HG02981 (cell line): ENCODE measurements around the gene SLC47A2.
"Not testable (repeated sequence)": the region's sequence is repeated elsewhere in the genome, so short reads cannot be mapped to it uniquely, and the experiment has no call there.

Experiments
- ATAC-seq: cut with Tn5 transposase; IDR thresholded peaks from one replicate; pipeline ENCODE4 v1.9.1; 2021; ENCODE audit warnings: mild to moderate bottlenecking, moderate library complexity; ENCODE audit not compliant: unreplicated experiment

SLC47A2 gene

DNA sequence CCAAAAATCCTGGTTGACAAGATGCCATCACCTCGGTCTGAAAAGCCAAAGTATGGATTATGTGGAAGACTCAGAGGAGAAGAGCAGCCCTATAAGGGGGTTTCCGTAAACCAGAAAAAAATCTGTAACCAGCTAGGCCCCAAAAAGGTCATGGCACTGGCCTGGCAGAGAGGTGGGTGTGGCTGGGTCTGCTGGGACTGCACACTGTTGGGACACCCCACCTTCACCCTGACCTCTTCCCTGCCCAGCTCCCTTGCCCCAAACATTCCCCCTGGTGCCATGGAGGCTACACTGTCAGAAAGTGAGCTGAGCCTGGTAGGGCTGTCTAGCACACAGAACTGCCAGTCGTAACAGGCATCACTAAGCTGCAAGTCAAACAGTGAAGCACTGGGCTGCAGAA lies 6.5 kb downstream of the SLC47A2 start:
- ATAC-seq, result no peak

DNA sequence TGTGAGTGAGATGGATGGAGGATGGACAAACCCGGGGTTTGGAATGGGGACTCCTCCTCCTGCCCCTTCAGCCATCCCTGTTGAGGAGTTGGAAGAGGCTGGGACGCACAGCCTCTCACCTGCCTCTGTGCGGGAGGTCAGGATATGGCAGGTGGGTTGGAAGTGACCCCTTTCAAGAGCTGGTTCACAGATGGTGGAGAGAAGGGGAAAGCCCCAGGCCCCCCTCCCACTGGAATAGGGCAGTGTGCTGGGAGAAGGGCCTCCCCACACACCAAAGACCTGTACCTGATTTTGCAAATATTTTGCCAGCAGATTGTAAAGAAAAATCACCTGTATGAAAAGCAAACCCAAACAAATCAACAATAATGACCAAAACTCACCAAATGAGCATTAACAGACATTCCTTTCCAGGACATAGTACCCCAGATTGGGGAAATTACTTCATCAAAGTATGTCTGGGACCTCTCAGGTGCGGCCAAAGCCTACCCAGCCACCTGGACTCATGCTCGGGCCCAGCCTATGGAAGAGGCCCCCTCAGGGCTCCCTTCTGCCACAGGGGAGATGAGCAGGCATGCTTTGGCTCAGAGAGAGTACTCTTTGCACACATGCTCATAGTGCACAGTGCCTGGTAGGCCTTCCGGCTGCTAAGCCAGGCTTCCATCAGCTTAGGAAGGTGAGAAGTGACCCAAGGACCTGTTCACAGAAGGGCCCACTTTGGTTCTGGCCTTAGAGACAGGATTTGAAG lies 7.8 kb downstream of the SLC47A2 start:
- ATAC-seq, result no peak

DNA sequence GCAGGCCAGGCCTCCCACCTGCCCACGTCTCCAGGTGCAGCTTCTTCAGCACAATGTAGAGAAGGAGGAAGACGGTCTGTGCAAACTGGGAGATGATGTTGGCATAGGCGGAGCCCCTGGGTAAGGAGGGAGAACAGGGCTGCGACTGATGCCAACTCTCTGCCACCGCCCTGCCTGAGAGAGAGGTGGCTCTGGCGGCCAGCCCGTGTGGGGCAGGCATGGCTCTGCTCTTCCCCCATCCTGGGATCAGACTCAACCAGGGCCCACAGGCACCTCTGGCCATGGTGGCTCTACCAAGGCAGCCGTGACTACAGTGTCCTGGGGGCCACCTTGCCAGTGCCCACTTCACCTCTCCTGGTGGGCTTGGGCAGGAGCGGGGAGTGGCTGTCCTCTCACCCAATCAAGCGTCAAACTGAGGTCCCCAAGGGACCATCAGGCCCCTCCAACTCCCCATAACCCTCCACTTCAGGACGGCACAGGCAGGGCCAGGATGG lies 8.6 kb downstream of the SLC47A2 start:
- no peak for ATAC-seq

DNA sequence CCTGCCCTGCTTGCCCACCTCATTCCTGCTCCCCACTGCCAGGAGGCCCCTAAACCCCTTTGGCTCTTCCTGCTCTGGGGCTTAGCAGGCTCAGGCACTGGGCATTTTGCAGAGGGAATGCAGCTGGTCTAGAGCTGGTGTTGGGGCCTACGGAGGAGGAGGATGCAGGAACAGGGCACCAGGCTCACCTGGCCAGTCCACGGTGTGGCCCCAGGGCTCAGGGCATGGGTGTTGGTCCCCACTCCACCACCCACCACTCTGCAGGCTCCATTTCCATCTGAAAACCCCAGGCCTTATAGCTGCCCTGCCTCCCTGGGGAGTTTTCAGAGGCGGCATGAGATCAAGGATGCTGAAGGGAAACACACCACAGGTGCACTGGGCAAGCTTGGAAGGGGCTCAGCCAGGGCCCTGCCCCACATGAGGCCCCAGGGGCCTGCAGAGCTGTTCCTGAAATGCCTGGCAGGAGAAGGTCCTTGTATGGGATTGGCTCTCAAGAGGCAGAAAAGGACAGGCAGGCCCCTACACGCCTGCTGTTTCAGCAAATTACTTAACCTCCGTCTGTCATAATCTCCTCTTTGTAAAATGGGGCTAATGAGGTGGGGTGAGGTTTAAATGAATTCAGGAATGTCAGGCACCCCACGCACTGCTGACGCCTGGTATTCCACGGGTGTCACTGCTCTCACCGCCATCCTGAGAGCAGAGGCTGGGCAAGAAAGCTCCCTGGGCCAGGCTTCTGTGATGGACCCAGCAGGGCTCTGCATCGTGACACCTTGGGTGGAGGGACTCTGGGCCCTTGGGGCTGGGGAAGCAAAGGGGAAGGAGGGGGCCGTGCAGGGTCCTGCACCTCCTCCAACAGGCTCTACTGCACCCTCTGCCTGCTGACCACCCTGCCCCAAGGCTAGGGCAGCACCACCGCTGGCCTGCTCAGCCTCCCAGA lies 9.3 kb downstream of the SLC47A2 start:
- ATAC-seq, result no peak

- ATAC-seq, result no peak
These were observed 10.3 kb downstream of the SLC47A2 start for GRCh38 chr17:19705771-19706770.

DNA sequence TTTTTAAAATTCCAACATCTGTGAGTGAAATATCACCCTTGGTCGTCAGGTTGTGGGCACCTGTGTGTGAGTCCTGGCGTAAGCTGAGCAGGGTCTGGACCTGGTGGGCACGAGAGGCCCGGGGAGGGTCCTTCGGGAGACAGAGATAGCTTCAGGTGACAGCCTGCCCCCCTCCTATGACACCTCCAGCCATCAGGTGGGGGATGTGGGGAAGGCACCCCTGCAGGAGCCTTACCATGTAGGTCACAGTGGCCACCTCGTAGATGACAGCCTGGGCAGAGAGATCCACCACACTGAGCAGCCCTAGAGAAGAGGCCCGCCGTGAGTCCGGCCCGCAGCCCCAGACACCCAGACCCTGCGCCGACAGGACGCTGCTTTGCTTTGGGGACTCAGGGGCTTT lies 11.2 kb downstream of the SLC47A2 start:
- ATAC-seq, result no peak

GRCh38 chr17:19703828-19704613 lies 12.4 kb downstream of the SLC47A2 start:
- ATAC-seq, result no peak

- ATAC-seq, result no peak
These were observed 13.1 kb downstream of the SLC47A2 start for GRCh38 chr17:19703106-19703827.

DNA sequence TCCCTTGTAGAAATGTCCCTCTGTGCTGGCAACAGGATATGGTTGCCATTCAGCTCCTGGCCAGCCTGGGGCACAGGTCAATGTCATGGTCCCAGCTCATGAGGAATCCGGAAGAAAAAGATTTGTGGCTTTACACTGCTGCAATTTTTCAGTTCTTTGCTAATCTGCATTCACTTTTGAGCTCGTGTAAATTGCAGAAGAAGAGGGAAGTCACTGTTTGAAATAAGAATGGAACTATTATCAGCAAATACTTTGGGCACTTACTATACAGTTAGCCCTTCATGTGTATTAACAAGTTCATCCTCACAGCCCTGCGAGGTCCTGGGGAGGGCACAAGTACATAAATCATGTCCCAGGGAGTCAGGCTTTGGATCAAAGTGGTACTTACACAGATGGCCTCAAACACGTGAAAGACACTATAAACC lies 14.2 kb downstream of the SLC47A2 start:
- ATAC-seq, result no peak

GRCh38 chr17:19686400-19687090 lies 29.8 kb downstream of the SLC47A2 start:
- ATAC-seq, result no peak

- not testable (repeated sequence) for ATAC-seq
These were observed 31.3 kb downstream of the SLC47A2 start for GRCh38 chr17:19684909-19685580.

DNA sequence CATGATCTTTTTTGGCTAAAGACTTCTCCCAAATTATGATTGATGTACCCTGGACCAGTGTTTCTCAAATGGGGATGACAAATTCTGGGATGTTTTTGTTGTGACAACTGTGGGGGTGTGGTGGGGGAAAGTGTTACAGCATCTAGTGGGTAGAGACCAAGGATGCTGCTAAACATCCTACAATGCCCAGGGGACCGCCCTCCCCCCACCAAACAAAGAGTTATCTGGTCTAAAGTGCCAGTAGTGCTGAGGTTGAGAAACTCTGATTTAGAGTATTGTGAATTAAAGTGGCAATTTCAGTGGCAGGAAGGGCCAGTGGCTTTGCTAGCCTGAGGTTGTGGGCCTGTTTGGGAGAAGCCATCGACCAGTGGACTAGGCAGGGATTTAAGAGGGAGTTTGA lies 33.3 kb downstream of the SLC47A2 start:
- ATAC-seq, result no peak

DNA sequence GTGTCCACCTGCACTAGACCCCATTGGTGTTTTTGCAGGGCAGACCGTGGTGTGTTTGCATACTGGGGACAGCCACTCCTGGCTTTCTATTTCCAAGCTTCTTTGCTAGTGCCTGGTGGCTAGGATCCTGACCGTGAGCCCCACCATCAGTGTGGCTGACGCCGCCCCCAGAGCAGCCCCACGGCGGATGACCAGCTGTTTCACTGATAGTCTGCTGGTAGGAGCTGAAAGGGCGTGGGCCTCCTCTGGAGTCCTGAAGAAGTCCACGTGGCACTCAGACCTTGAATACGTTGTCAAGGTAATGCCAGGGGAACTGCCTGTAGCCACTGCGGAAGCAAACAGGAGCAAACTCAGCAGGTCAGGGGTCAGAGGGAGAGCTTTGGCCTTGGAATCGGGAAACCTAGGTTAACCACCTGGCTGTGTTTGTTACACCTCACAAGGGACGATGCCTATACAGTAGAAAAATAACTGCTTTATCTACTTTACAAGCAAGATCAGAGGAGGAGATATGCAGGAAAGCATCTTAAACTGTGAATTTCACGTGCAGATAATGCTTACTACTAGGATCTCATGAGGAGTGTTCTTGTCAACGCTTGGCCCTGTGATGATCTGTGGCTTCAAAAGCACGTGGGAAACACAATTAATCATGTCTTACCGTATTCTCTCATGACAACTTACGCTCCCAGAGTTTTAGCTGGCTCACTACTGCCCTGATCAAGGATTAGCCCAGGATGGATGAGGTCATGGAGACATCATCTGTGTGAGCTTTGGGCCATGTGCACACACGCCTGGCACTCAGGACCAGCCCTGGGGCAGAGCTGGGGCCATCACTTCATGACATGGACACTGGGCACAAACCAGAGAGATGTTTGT lies 37.6 kb downstream of the SLC47A2 start:
- ATAC-seq, result no peak

DNA sequence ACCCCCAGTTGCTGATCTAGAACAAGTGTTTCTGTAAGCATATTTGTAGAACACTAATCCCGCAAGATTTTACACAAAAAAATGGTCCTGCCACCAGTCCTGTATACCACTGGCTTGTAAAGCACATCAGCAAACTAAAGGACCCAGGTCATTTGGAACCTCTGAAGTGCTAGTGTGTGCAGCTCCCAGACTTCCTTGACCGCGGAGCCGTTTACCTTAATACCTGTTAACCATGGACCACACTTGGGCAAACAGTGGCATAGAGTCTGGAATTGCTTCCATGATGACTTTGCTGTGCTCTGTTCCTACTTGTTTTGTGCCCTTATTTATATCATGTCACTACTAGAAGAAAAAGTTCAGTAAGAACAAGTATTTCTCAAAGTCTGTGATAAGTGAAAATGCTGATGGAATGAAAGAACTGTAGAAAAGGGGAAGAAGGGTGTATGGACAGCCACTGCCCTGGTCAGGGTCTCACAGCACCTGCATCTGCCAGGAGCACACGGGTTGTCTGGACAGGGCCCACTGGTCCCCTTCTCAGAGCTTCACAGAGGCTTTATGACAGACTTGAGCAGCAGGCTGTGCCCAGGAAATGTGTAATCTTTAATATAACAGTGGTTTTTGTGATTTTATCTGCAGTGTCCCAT lies 38.5 kb downstream of the SLC47A2 start:
- no peak for ATAC-seq

- ATAC-seq, result no peak
These were observed 39.5 kb downstream of the SLC47A2 start for GRCh38 chr17:19676896-19677295.

DNA sequence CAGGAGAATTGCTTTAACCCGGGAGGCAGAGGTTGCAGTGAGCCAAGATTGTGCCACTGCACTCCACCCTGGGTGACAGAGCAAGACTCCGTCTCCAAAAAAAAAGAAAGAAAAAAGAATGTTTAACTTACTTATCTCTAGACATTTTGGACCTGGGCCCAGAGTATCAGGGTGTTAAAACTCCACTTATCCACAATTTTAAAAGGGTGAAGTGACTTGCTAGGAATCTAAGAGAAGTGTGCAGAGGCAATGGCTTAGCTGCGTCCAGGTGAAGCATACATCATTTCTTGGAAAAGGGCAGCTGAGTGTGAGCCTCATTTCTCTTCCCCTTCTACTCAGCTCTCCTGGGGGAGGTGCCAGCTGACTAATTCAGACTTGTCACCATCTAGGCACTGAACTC lies 42.8 kb downstream of the SLC47A2 start:
- ATAC-seq, result no peak
